Neutrophil (primary cell): ENCODE results near the gene ZSWIM6.
"Not testable (repeated sequence)": the region's sequence is repeated elsewhere in the genome, so short reads cannot be mapped to it uniquely, and the experiment has no call there.

Experiments used
- H3K27ac ChIP-seq: fragments of 200-600 bp; sonication (generic); 2 replicates; pipeline ENCODE4 v1.5.1; 2016; ENCODE audit warnings: mild to moderate bottlenecking, moderate library complexity
- H3K27me3 ChIP-seq: fragments of 200-600 bp; sonication (generic); 2 replicates; pipeline ENCODE4 v1.6.0; 2016; ENCODE audit warnings: mild to moderate bottlenecking
- H3K36me3 ChIP-seq: fragments of 200-600 bp; sonication (generic); 2 replicates; pipeline ENCODE4 v1.5.1; 2017
- H3K4me1 ChIP-seq, 2 experiments: fragments of 200-600 bp in 1 of 2; sonication (generic) in 1 of 2; 1 replicate in 1 of 2; 2 replicates in 1 of 2; pipeline versions ENCODE4 v1.5.1 to v1.6.1; 2013 to 2016; ENCODE audit warnings: low read depth in 1 of 2, low read length in 1 of 2, mild to moderate bottlenecking in 1 of 2, moderate library complexity in 1 of 2; ENCODE audit not compliant: control insufficient read depth in 1 of 2, insufficient read depth in 1 of 2
- H3K4me3 ChIP-seq, 2 experiments: fragments of 200-600 bp in 1 of 2; sonication (generic) in 1 of 2; 1 replicate in 1 of 2; 2 replicates in 1 of 2; pipeline ENCODE4 v1.5.1; 2013 to 2016; ENCODE audit warnings: low read depth in 1 of 2, low read length in 1 of 2, mild to moderate bottlenecking in 1 of 2, moderate library complexity in 1 of 2
- H3K9me3 ChIP-seq: fragments of 200-600 bp; sonication (generic); 2 replicates; pipeline ENCODE4 v1.5.1; 2016
- CTCF ChIP-seq: fragments of 200-600 bp; sonication (generic); IDR thresholded peaks from 2 replicates; pipeline ENCODE4 v1.5.1; 2016; ENCODE audit warnings: antibody characterized with exemption

ZSWIM6 gene

GRCh38 chr5:61402970-61403900, 71.2 kb downstream of the ZSWIM6 start:
- no peak overlapping the region for H3K4me3 ChIP-seq

GRCh38 chr5:61405511-61406295, 73.6 kb downstream of the ZSWIM6 start:
- H3K9me3 ChIP-seq = no peaks in the 10 kb centered on the region
- no peak overlapping the region for H3K27ac ChIP-seq
- no peak for TF ChIP-seq CTCF
- H3K4me1 ChIP-seq = peaks cover 18 to 26% of the 10 kb centered on the region in 2 experiments
- no peak overlapping the region for H3K4me3 ChIP-seq
- no peaks in the 10 kb centered on the region for H3K36me3 ChIP-seq
- H3K27me3 ChIP-seq = no peaks in the 10 kb centered on the region

More at GRCh38 chr5:61402970-61403900, 71.2 kb downstream of the ZSWIM6 start:
- no peak for TF ChIP-seq CTCF
- no peaks in the 10 kb centered on the region for H3K9me3 ChIP-seq
- no peaks in the 10 kb centered on the region for H3K27me3 ChIP-seq
- H3K4me1 ChIP-seq = peaks cover 5 to 9% of the 10 kb centered on the region in 2 experiments
- H3K27ac ChIP-seq = no peak overlapping the region
- no peaks in the 10 kb centered on the region for H3K36me3 ChIP-seq

- not testable (repeated sequence) for H3K9me3 ChIP-seq, H3K4me3 ChIP-seq, H3K27ac ChIP-seq, H3K36me3 ChIP-seq, H3K27me3 ChIP-seq
- peaks cover 18 to 26% of the 10 kb centered on the region in 2 experiments for H3K4me1 ChIP-seq
These were observed 74.4 kb downstream of the ZSWIM6 start for GRCh38 chr5:61406497-61406896.

- no peak for TF ChIP-seq CTCF
- no peak overlapping the region for H3K4me3 ChIP-seq
- H3K4me1 ChIP-seq = peaks cover 18 to 22% of the 10 kb centered on the region in 2 experiments
- H3K36me3 ChIP-seq = no peaks in the 10 kb centered on the region
- no peaks in the 10 kb centered on the region for H3K27me3 ChIP-seq
- H3K9me3 ChIP-seq = no peaks in the 10 kb centered on the region
- H3K27ac ChIP-seq = peak overlapping the region; percentile 57
These were observed 75.7 kb downstream of the ZSWIM6 start for GRCh38 chr5:61407706-61408270.

- no peaks in the 10 kb centered on the region for H3K9me3 ChIP-seq
- no peaks in the 10 kb centered on the region for H3K27me3 ChIP-seq
- peaks cover 18 to 19% of the 10 kb centered on the region in 2 experiments for H3K4me1 ChIP-seq
- TF ChIP-seq CTCF = peak; percentile 44
- H3K36me3 ChIP-seq = no peaks in the 10 kb centered on the region
- H3K27ac ChIP-seq = peak overlapping the region; percentile 57
- H3K4me3 ChIP-seq = peak overlapping the region; percentile 40 to 45
These were observed 76.6 kb downstream of the ZSWIM6 start for GRCh38 chr5:61408476-61409168.
